ENCODE results near the gene CRNKL1.
"Not testable (repeated sequence)": the region's sequence is repeated elsewhere in the genome, so short reads cannot be mapped to it uniquely, and the experiment has no call there.

CRNKL1 gene

GRCh38 chr20:20010639-20011500 is 41.4 kb downstream of the CRNKL1 start:
- DNase-seq (ENCODE audit: low spot score), result no peak

- DNase-seq (ENCODE audit: low spot score), result no peak
Measured at GRCh38 chr20:20009784-20010253, 42.4 kb downstream of the CRNKL1 start.

- DNase-seq (ENCODE audit: low spot score), result no peak
Measured at GRCh38 chr20:20005342-20005741, 46.9 kb downstream of the CRNKL1 start.

- DNase-seq (ENCODE audit: low spot score), result not testable (repeated sequence)
Measured at GRCh38 chr20:20003955-20004322, 48.3 kb downstream of the CRNKL1 start.

- DNase-seq (ENCODE audit: low spot score), result peak; percentile 58
Measured at GRCh38 chr20:20003031-20003954, 49.0 kb downstream of the CRNKL1 start.

GRCh38 chr20:20002101-20002998 is 49.9 kb downstream of the CRNKL1 start:
- no peak for DNase-seq (ENCODE audit: low spot score)

GRCh38 chr20:20000211-20000968 is 51.9 kb downstream of the CRNKL1 start:
- no peak for DNase-seq (ENCODE audit: low spot score)

GRCh38 chr20:19998990-19999705 is 53.1 kb downstream of the CRNKL1 start:
- DNase-seq (ENCODE audit: low spot score), result no peak

GRCh38 chr20:19996917-19997316 is 55.3 kb downstream of the CRNKL1 start:
- no peak for DNase-seq (ENCODE audit: low spot score)

GRCh38 chr20:19996222-19996621 is 56.0 kb downstream of the CRNKL1 start:
- no peak for DNase-seq (ENCODE audit: low spot score)

- DNase-seq (ENCODE audit: low spot score), result peak; percentile 61
Measured at GRCh38 chr20:19995220-19995863, 56.9 kb downstream of the CRNKL1 start.

- DNase-seq (ENCODE audit: low spot score), result peak; percentile 91
Measured at GRCh38 chr20:19993958-19994669, 58.2 kb downstream of the CRNKL1 start.

- peak; percentile 94 for DNase-seq (ENCODE audit: low spot score)
Measured at GRCh38 chr20:19992996-19993908, 59.0 kb downstream of the CRNKL1 start.

- DNase-seq (ENCODE audit: low spot score), result no peak
Measured at GRCh38 chr20:19991854-19992253, 60.4 kb downstream of the CRNKL1 start.

GRCh38 chr20:19991308-19991707 is 61.0 kb downstream of the CRNKL1 start:
- no peak for DNase-seq (ENCODE audit: low spot score)

- peak; percentile 50 for DNase-seq (ENCODE audit: low spot score)
Measured at GRCh38 chr20:19990850-19991249, 61.4 kb downstream of the CRNKL1 start.

- no peak for DNase-seq (ENCODE audit: low spot score)
Measured at GRCh38 chr20:19987046-19987445, 65.2 kb downstream of the CRNKL1 start.

GRCh38 chr20:19986419-19986818 is 65.8 kb downstream of the CRNKL1 start:
- DNase-seq (ENCODE audit: low spot score), result peak; percentile 67
